ENCODE results near the gene HCFC1R1.

HCFC1R1 gene

DNA sequence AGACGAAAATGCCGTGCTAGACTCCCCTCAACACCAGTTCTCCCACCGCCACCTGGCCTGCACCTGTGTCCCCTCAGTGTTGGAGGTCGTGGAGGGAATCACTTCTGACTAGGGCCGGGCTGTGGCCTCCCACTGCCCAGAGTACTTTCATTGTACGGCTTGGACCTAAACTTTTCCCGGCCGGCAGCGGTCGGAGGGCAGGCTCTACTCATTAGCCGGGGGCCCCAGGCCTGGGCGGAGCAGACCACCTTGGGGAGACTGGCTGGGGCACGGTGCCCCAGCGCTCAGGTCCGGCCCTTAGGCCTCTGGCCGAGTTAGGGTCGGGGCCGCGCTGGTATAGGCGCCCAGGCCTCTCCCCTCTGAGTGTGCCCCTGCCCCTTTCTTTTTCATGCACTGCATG, 6.4 kb downstream of the HCFC1R1 start:
- no peak for DNase-seq

DNA sequence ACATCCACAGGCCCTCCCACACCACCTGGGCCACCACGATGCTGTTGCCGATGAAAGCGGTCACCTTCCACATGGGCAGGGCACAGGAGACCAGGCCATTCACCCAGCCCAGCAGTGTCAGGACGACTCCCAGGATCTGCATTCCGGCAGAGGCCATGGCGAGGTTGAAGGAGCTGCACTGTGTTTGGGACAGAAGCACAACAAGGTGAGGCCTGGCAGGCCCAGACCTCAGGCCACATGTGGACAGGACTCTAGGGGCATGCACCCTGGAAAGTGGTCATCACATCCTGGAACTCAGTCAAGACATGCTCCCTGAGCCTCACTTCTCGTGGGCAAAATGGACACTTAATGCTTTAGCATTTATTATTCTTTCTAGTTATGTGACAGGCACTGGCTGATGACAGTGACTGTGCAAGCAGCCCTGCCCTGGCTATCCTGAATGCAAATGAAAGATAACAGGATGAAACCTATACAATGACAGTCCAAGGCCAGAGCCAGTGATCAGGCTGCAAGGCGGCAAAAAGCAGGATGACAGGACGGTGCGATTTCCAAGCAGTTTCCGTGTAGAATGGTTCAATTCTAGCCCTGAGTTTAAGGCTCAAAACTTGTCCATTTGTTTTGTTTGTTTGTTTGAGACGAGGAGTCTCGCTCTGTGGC, 7.7 kb downstream of the HCFC1R1 start:
- no peak for DNase-seq

- no peak for DNase-seq
Measured at GRCh38 chr16:3014971-3015370, 8.8 kb downstream of the HCFC1R1 start.

GRCh38 chr16:3013998-3014690, 9.6 kb downstream of the HCFC1R1 start:
- no peak for DNase-seq

DNA sequence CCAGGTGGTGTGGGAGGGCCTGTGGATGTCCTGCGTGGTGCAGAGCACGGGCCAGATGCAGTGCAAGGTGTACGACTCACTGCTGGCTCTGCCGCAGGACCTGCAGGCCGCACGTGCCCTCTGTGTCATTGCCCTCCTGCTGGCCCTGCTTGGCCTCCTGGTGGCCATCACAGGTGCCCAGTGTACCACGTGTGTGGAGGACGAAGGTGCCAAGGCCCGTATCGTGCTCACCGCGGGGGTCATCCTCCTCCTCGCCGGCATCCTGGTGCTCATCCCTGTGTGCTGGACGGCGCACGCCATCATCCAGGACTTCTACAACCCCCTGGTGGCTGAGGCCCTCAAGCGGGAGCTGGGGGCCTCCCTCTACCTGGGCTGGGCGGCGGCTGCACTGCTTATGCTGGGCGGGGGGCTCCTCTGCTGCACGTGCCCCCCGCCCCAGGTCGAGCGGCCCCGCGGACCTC, 10.2 kb downstream of the HCFC1R1 start:
- no peak for DNase-seq

- no peak for DNase-seq
Measured at GRCh38 chr16:3012828-3013420, 10.8 kb downstream of the HCFC1R1 start, which contains the start of gene CLDN9. CLDN9 (plus strand) TSS chr16:3012923; CDS start chr16:3013363, 440 bp downstream.

GRCh38 chr16:3012246-3012645, 11.5 kb downstream of the HCFC1R1 start:
- DNase-seq = no peak

GRCh38 chr16:3010510-3010909, 13.2 kb downstream of the HCFC1R1 start:
- no peak for DNase-seq

- DNase-seq = no peak
Measured at GRCh38 chr16:3009568-3010390, 14.0 kb downstream of the HCFC1R1 start.

DNA sequence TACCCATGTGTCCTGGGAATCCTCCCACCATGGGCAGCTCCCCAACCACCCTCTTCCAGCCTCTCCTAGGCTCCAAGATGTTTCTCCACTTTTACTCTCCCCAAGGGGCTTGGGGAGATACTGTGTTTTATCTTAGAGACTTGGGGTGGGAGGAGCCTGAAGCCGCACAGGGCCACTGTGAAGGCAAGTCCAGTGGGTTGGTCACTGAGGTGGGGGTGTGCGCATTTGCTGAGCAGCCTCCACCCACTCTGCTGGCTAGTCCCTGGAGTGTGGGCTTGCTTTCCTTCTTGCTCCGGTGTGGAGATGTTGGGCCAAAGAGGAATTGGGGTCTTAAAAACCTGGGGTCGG, 15.1 kb downstream of the HCFC1R1 start:
- DNase-seq = no peak

- peak; percentile 20 for DNase-seq
Measured at GRCh38 chr16:3007957-3008689, 15.6 kb downstream of the HCFC1R1 start.

DNA sequence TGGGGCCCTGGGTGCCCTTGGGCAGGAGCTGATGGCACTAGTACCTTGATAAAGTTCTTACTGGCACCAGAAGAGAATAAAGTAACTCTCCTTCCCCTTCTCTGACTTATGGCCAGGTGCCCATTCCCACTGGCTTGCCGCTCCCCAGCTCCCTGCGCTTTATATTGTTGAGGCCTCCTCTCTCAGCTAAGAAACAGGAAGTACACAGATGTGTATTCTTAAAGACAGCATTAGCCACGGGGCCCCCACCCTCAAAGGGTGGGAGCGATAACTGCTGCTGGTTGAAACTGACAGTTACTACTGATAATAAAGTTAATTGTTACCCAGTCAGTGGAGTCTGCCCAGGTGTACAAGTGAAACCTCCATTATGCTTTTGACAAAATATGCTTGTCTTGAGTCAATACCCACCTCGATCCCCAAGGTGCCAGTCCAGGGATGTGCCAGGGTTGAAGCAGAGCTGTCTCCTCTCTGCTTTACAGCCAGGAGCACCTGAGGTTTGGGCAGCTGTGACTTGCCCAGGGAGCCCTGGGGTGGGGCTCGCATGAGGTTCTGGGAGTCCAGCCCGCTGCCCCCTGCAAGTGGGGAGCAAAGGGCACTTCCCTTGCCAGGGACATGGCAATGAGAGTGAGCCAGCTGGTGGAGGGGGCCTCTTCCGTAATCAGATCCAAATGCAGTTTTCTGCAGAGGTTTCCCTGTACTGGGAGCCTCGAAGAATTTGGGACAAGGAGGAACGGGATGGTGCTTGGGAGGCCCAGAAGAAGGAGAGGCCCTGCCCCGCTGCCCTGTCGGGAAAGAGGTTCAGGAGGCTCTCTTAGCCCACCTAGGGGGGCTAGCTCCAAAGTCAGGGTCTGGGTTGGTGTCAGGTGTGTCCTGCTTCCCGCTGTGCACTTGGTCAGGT, 16.4 kb downstream of the HCFC1R1 start:
- no peak for DNase-seq

DNA sequence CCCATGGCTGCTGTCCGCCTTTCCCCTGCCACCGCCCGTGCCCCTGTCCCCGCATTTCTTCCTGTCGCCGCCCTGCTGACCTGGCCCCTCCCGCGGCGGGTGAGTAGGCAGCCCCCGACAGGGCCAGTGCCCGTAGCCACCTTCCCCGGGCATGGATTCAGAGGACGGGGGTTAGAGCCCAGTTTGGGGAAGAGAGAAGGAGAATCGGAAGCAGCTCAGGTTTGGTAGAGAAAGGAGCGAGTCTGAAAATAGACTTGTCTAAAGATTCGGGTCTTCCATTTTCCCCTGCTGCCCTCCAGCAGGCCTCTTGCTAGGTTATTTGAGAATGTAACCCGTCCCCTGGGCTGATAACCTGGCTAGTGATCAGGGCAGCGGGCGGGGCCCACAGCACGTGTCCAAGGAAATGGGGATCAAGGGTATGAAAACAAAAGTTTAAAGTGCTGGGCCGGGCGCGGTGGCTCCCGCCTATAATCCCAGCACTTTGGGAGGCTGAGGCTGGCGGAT, 18.9 kb downstream of the HCFC1R1 start:
- DNase-seq = no peak

DNA sequence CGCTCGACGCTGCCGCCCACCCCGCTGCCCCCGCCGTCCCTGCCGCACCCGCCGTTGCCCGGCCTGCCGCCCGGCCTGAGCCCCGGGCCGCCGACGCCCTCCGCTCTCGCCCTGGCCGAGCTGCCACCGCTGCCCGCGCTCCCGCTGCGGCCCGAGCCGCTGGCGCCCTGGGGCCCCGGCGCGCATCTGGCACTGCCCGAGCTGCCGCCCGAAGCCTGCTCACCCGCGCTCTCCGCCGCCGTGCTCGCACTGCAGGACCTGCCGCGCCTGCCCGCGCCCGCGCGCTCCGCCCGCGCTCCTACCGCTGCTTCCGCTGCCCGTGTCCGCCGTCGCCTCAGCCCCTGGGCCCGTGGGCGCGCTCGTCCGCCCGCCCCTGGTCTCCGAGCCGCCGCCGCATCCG, 19.4 kb downstream of the HCFC1R1 start:
- DNase-seq = no peak

DNA sequence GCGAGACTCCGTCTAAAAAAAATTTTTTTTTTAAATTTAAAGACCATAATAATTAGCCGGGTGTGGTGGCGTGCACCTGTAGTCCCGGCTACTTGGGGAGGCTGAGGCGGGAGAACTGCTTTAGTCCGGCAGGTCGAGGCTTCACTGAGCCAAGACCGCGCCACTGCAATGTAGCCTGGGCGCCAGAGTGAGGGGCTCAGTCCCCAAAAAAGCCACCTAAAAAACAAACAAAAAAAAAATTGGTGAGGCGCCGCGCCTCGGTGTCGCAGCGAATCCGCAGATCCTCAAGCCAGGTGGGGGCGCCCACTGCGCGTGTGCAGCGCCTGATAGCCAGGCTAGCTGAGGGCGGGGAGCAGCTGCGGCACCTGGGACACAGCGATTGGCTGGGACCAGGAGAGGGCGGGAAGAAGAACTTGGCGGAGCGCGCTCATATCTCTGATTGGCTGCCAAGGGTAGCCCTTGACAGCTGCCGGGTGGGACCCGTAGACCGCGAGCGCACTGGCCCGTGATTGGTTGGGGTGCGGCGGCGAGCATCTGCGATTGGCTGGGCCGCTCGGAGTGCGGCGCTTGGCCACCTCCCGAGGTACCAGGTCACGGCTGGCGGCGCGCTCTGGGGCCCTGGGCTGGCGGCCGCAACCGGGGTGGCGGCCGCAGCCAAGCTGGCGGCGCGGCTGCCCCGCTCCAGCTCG, 20.0 kb downstream of the HCFC1R1 start:
- peak; percentile 99 for DNase-seq

DNA sequence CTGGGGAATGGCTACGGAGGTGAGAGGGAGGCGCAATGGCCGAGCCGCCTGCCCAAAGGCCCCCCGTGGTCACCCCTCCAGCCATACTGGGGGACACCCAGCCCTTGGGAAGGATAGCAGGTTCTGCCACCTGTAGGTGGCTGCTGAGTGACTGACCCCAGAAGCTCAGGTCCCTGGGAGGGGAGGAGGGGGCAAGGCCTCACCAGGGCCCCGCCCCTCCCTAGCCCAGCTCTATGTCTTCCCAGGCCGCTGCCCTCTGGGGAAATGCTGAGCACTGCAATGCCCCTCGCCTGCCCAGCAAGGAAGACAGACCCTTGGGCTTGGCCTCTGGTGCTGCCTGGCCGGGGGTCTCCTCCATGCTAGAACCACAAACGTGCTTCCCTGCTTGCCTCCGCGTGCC, 22.4 kb downstream of the HCFC1R1 start:
- no peak for DNase-seq

GRCh38 chr16:3000540-3000939, 23.2 kb downstream of the HCFC1R1 start:
- DNase-seq = no peak

DNA sequence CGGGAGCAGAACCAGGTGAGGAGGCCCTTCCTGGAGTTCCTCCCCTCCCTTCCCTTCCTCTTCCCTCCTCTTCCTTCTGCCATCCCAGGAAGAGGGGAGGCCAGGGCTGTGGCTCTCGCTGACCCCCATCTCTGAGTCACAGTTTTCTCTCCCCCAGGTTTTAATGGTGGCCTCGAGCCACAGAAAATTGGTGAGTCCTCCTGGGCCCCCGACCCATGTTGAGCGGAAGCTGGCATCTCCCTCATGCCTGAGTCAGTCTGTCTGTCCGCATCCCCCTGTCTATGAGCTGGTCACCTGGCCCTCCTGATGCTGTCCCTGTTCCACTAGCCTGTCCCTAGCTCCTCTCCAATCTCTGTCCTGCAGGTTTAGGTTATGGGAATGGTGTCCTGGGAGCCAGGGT, 23.8 kb downstream of the HCFC1R1 start:
- DNase-seq = no peak

DNA sequence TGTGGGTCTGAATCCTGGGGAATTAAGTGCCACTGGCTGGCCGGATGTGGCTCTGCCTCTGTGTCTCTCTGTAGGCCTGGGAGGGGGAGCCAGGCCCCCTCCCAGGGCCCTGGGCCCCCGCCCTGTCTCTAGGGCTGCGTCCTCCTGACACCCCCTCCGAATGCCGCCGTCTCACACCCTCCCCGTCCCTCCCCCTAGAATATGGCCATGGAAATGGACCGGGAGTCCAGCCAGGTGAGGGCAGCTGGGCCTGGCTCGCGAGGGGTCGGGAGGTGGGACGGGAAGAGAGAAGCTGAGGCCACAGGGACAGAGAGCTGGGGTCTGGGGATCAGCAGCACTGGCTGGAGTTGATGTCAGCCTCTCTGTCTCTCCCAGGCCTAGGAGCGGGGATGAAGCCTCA, 27.4 kb downstream of the HCFC1R1 start:
- no peak for DNase-seq

DNA sequence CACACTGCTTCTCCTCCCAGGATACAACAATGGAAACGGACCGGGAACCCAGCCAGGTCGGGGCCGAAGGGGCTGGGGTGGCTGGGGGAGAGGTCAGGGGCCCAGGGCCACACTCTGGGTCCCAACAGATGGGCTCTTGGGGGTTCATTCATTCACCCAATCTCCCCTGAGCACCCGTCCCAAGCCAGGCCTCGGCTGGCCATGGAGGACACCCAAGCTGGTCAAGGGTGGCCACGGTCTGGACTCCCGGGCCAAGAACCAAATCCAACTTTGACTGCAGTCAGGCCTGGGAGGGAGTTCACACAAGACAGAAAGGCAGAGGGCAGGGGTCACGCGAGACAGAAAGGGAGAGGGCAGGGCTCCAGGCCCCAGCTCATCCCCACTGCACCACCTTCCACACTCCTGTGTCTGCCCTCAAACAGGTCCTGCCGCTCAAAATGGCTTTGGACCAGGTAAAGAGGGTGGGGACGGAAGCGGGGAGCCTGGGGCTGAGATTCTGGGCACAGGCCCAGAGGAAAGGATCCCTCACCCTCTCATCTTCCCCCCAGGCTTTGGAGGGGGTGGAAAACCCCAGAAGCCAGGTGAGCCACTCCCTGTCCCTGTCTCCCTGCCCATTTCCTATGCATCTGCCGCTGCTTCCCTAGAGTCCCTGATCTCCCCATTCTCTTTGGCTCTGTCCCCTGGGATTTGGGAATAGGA, 31.2 kb downstream of the HCFC1R1 start:
- no peak for DNase-seq
